A204.1 (cell line): ENCODE results near the gene TEX14.
"Not testable (repeated sequence)": the region's sequence is repeated elsewhere in the genome, so short reads cannot be mapped to it uniquely, and the experiment has no call there.

Source experiments
- FAIRE-seq: peaks from 2 replicates; lab custom pipeline; 2012; peaks lifted over from hg19 to GRCh38; lab: Jason Lieb, UNC

TEX14 gene

GRCh38 chr17:58595194-58595792 lies 96.6 kb downstream of the TEX14 start:
- no peak for FAIRE-seq

GRCh38 chr17:58593123-58593522 lies 98.7 kb downstream of the TEX14 start:
- no peak for FAIRE-seq

GRCh38 chr17:58591455-58591854 lies 100.4 kb downstream of the TEX14 start:
- FAIRE-seq, result no peak

- FAIRE-seq, result no peak
Observed at GRCh38 chr17:58590377-58590776, 101.5 kb downstream of the TEX14 start.

DNA sequence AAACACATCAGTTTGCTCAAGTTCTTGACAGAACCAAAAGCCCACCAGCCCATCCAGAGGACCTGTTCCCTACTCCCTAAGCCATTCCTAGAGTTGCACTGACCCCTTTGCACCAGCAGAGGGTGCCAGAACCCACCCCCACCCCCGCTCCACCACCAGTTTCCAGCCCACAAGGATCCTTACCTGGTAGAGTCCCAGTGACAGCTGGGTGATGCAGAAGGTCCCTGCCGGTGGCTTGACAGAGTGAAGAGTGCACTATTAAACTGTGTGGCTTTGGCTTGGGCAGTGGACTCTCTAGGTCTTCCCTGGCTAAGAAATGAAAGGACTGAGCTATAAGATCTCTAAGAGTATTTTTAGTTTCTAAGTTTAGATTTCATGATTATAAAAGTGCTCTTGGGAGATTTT lies 104.1 kb downstream of the TEX14 start:
- FAIRE-seq, result no peak

- no peak for FAIRE-seq
Observed at GRCh38 chr17:58586009-58586644, 105.7 kb downstream of the TEX14 start.

- FAIRE-seq, result no peak
Observed at GRCh38 chr17:58585554-58585953, 106.3 kb downstream of the TEX14 start.

GRCh38 chr17:58583486-58583885 lies 108.4 kb downstream of the TEX14 start:
- no peak for FAIRE-seq

- FAIRE-seq, result not testable (repeated sequence)
Observed at GRCh38 chr17:58582718-58583117, 109.1 kb downstream of the TEX14 start.

- FAIRE-seq, result no peak
Observed at GRCh38 chr17:58580671-58581070, 111.2 kb downstream of the TEX14 start.

- FAIRE-seq, result peak; percentile 98
Observed at GRCh38 chr17:58577696-58578095, 114.1 kb downstream of the TEX14 start.

DNA sequence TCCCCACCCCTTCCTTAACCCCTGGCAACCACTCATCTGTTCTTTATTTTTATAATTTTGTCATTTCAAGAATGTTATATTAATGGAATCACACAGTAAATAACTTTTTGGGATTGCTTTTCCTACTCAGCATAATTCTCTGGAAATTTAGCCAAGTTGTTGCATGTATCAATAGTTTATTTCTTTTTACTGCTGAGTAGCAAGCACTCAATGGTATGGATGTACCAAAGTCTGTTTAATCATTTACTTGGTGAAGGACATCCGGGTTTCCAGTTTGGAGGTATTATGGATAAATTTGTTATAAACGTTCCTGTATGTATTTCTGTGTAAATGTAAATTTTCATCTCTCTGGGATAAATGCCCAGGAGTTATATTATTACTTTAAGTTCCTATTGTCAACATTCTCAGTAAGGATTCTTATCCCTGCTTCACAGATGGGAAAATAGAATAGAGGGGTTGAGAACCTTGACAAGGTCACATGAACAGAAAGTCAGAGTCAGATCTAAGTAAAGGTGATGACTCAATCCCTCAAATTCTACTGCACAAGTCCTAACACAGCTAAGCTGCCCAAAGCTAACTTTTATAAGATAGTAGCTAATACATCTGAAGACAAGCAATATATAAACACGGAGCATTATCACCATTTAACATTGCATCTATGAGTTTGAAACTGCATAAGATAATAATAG lies 115.0 kb downstream of the TEX14 start:
- no peak for FAIRE-seq

DNA sequence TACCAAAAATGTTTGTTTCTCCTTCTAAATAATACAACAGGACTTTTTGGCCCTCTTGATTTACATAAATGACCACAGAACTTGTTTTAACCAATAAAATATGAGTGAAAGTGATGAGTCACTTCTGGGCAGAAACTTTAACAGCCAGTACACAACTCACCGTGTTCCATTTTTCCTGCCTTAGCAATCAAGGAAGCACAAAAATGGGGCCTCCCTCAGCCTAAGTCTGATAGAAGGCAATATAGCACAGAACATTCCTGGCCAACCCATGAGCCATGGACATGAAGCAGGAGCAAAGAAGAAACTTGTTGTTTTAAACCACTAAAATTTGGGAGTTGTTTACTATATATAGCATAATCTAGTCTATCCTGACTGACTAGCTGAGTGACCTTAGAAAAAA lies 116.3 kb downstream of the TEX14 start:
- FAIRE-seq, result no peak

- FAIRE-seq, result no peak
Observed at GRCh38 chr17:58574025-58574424, 117.8 kb downstream of the TEX14 start.

DNA sequence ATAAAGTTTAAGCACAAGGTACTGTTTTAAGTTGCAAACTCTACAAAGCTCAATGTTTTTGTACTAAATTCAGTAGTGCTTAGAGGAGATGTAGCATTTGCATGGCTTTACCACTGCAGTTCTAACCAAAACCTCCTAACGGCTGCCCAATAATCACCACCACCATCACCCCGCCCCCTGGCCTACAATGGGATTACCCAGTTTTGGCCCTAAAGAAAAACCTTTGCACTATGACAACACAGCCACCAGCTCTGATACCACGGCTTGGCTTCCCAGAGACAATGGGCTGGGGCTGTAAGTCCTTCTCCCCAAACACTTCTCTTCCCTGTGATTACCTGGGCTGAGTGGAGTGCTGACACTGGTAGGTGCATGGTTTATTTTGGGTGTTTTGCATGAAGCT lies 119.0 kb downstream of the TEX14 start:
- FAIRE-seq, result no peak

DNA sequence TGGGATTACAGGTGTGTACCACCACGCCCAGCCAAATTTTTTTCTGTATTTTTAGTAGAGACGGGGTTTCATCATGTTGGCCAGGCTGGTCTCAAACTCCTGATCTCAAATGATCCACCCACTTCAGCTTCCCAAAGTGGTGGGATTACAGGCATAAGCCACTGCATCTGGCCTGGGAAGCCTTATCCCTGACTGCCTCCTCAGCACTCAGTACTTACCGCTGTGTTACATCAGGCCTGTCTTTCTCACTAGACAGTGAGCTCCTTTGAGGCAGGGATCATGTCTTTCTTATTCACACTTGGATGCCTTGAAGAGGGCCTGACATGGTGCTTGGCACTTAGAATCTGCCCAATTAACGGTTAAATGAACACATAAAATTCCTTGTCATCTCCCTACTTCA lies 121.1 kb downstream of the TEX14 start:
- FAIRE-seq, result no peak

DNA sequence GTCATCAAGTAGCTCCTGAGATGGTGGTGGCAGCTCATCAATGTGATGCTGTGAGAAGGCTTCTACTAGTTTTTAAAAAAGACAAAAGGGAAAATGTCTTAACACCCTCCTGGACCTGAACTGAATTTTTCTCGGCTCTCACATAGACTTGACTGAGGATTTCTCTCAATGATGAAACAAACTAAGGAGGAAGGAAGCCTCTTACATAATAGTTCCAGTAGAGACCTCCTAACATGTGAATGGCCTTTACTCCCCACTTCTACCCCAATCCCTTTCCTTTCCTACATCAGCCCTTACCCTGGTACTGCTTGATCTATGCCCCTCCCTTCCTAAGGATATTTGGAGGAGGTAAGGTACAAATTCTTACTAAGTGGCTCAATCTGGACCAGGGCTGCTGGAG lies 122.6 kb downstream of the TEX14 start:
- no peak for FAIRE-seq

DNA sequence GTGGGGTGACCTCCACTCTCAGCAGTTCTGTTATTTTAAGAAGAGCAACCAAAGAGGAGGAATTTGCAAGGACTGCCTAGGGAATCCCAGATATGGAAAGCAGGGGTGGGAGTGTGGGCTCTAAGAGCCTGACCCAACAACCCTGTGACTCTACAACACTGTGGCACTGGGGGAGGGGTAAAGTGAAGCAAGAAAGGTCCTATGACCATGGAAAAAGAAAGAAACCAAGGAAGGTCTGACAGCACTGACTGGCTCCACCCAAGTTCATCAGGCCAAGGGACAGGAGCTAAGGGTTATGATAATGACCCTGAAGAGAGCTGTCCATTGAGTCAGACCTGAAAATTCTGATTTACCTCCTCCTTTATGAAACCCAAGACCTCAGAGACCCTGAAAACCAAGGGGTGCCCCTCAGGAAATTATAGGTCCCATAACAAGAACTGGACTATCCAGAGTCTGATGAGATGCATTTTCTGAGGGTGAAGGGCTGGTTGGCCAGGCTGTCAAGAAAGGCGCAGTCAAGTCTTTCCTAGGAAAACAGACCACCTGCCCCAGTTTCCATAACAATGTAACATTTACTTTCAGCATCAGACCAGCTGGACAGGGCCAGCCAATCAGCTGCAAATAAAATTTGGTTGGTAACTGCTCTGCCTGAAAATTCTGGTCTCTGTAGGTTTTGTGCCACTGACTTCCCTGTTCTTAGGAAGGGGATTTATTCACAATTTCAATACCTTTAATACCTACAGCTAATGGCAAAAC lies 123.6 kb downstream of the TEX14 start:
- FAIRE-seq, result no peak

DNA sequence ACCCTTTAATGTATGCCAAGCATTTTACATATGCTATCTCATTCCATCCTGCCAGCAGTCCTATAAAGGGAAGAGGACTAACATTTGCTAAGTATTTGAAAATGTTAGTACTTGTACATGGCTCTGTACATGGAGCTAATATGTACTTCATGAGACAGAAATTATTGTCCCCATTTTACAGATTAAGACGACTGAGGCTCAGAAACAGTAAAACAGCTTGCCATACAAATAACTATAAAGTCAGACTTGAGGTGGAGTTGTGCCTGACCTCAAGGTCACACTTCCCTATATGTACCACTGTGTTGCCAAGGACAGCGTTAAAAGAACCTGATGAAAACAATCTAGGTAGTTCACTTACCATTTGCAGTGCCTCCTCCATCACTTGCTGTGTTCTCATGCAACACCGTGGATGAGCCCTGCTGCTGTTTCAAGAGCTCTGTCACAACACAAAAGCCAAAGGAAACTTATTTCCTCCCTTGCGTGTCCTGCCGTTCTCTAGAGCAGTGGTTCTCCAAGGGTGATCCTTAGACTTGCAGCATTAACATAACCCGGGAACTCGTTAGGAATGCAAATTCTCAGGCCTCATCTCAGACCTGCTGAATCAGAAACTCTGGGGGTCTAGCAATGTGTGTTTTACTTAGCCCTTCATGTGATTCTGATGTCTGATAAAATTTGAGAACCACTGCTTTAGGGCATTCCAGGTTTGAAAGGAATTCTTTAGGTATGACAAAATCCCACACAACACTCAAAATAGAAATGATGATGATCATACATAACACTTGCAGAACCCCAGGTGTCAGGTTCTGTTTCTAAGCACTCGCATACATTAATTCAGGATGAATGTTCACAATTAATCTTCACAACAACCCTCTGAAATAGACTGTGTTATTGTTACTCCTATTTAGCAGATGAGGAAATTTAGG lies 126.2 kb downstream of the TEX14 start:
- FAIRE-seq, result no peak

GRCh38 chr17:58564971-58565370 lies 126.9 kb downstream of the TEX14 start:
- FAIRE-seq, result no peak

- FAIRE-seq, result no peak
Observed at GRCh38 chr17:58564243-58564642, 127.6 kb downstream of the TEX14 start.

DNA sequence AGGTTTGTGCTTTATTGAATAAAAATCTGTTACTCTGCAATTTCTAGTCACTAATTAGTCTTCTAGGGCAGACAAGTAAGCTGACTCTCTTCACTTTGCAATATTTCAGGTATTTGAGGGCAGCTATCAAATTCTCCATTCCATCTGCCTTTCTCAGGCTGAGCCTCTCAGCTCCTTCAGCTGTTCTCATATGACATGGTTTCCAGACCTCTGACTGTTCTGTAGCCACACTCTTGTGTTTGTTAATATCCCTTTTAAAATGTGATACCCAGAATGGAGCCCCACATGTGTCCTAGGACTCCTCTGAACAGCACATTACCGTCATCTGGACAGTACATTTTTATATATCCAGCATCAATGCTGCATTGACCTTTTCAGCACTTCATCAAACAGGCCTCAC lies 131.3 kb downstream of the TEX14 start:
- FAIRE-seq, result no peak
